ENCODE data around the gene BSN. TPM values are rescaled to one million over a fixed set of nuclear protein-coding genes. Genes with fewer than 3 reads are reported as not detected.
A peak's percentile ranks its signal among the peaks of the same experiment; 100 is the strongest.

BSN gene
- total and polyA plus RNA-seq, 2 donors (not counting 1 experiment from before 2014, with no cell fraction given), result 0.03 to 0.20 TPM

DNA sequence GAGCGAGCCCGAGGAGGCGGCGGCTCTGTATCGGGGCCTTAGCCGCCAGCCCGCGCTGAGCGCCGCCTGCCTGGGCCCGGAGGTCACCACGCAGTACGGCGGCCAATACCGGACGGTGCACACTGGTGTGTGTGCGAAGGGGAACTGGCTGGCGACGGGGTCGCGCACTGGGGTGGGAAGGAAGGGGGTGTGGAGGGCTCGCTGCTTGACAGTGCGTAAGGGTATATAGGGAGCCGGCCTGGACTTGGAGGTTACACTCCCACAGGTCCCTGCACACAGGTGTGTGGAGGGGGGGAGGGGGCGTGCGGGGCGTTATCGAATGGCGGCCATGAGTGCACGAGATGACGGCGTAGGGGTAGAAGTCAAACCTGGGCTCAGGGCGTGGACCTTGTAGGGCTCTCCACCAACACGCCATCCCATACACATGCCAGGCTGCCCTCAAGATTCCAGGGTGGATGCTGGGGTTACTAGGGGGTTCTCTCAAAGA lies 120.3 kb downstream of the BSN start:
- peak overlapping the region; percentile 98 for H3K27ac Mint-ChIP-seq
- peak overlapping the region; percentile 92 for H3K4me2 ChIP-seq (replicated peaks; ENCODE audit: low read depth, low read length, poor library complexity, severe bottlenecking)
- peaks cover 0 to 5% (median 0%) of the 10 kb centered on the region in 3 donors for H3K9me3 ChIP-seq (ENCODE audit: control extremely low read depth in 1 of 3, control insufficient read depth in 2 of 3, insufficient read depth in 1 of 3, low read length in 2 of 3)
- peak; percentile 5 for ATAC-seq (ENCODE audit: low read depth)
- H3K9me3 Mint-ChIP-seq (ENCODE audit: insufficient read depth), result no peaks in the 10 kb centered on the region
- peaks cover 20% of the 10 kb centered on the region for H3K79me2 ChIP-seq (ENCODE audit: control insufficient read depth, insufficient read depth, low read length)
- peaks cover 13 to 18% of the 10 kb centered on the region in 2 donors for H3K4me1 ChIP-seq (ENCODE audit: control insufficient read depth in 2 of 2, insufficient read depth in 2 of 2, low read length in 2 of 2)
- H3K4me3 ChIP-seq (ENCODE audit: control extremely low read depth in 1 of 5, extremely low read depth in 1 of 5, insufficient read depth in 1 of 5, low read depth in 2 of 5, low read length in 4 of 5), result peak overlapping the region; percentile 51 to 84 (median 73)
- TF ChIP-seq, protein P1, sequence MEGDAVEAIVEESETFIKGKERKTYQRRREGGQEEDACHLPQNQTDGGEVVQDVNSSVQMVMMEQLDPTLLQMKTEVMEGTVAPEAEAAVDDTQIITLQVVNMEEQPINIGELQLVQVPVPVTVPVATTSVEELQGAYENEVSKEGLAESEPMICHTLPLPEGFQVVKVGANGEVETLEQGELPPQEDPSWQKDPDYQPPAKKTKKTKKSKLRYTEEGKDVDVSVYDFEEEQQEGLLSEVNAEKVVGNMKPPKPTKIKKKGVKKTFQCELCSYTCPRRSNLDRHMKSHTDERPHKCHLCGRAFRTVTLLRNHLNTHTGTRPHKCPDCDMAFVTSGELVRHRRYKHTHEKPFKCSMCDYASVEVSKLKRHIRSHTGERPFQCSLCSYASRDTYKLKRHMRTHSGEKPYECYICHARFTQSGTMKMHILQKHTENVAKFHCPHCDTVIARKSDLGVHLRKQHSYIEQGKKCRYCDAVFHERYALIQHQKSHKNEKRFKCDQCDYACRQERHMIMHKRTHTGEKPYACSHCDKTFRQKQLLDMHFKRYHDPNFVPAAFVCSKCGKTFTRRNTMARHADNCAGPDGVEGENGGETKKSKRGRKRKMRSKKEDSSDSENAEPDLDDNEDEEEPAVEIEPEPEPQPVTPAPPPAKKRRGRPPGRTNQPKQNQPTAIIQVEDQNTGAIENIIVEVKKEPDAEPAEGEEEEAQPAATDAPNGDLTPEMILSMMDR (IDR thresholded peaks at IDR 0.05), result no peak
- TF ChIP-seq EZH2 (IDR thresholded peaks at IDR 0.05; ENCODE audit: borderline replicate concordance, insufficient read depth, low read depth, low read length, poor library complexity, severe bottlenecking), result no peak
- under 1% methylated on average over 22 of the region's 34 CpGs for WGBS (ENCODE audit: insufficient coverage)
- peak overlapping the region; percentile 77 for H3K9ac ChIP-seq (ENCODE audit: low read length)
- H4K20me1 ChIP-seq (ENCODE audit: control insufficient read depth, insufficient read depth, low read length, poor library complexity, severe bottlenecking), result peaks cover 28% of the 10 kb centered on the region
- peak overlapping the region in 1 of 2 donors; percentile 94 for H3K27ac ChIP-seq (ENCODE audit: low read length in 2 of 2)
- H3K4me3 Mint-ChIP-seq, result peak overlapping the region; percentile 99
- H2AFZ ChIP-seq (ENCODE audit: insufficient read depth, low read depth, low read length, poor library complexity, severe bottlenecking), result peak overlapping the region; percentile 92
- H3K4me1 Mint-ChIP-seq, result peaks cover 30% of the 10 kb centered on the region
- CTCF ChIA-PET, result interaction anchor here (0.6 to 1.9 kb wide), 2 partner anchors 135 to 605 kb away, joined by 3 to 6 read pairs; no protein-coding TSS in a partner anchor
- peaks cover 0 to 38% of the 10 kb centered on the region in 2 experiments for H3K36me3 ChIP-seq (replicated peaks in 1 of 2; ENCODE audit: control extremely low read depth in 1 of 2, control insufficient read depth in 1 of 2, extremely low read depth in 1 of 2, insufficient read depth in 2 of 2, low read length in 1 of 2)
- H3K27me3 ChIP-seq (replicated peaks in 1 of 4; ENCODE audit: control extremely low read depth in 1 of 4, control insufficient read depth in 3 of 4, insufficient read depth in 4 of 4, low read length in 3 of 4), result no peaks in the 10 kb centered on the region
- intact Hi-C loops (cut with micrococcal nuclease), result loop anchor here (1.0 to 5.0 kb wide), 11 partner anchors 15 to 580 kb away; partner anchors contain the start of genes AMIGO3, DAG1, GNAI2 and IP6K1
- H3K27me3 Mint-ChIP-seq, result no peaks in the 10 kb centered on the region
- no peak for DNase-seq
- POLR2A ChIA-PET, result no interaction called here

DNA sequence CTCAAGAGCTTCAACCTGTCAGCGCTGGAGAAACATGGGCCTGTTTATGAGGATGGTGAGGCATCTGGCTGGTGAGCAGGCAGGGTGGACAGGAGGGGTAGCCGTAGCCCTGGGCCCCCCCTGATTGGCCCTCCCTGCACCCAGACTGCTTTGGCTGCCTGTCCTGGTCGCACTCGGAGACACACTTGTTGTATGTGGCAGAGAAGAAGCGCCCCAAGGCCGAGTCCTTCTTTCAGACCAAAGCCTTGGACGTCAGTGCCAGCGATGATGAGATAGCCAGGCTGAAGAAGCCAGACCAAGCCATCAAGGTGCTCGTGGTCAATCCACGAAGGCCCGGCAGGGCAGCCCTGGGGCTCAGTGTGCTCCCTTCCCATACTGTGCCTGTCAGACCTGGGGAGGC lies 121.6 kb downstream of the BSN start:
- CTCF ChIA-PET, result interaction anchor here (1.9 kb wide), 1 partner anchor 136 kb away, joined by 6 read pairs; no protein-coding TSS in a partner anchor
- DNase-seq (no peak), ATAC-seq (ENCODE audit: low read depth) (no peak)
- Histone ChIP-seq H3K4me3 (ENCODE audit: control extremely low read depth in 1 of 5, extremely low read depth in 1 of 5, insufficient read depth in 1 of 5, low read depth in 2 of 5, low read length in 4 of 5) (no peak overlapping the region), H4K20me1 (ENCODE audit: control insufficient read depth, insufficient read depth, low read length, poor library complexity, severe bottlenecking) (peaks cover 34% of the 10 kb centered on the region), H3K9ac (ENCODE audit: low read length) (no peak overlapping the region), H3K9me3 (ENCODE audit: control extremely low read depth in 1 of 3, control insufficient read depth in 2 of 3, insufficient read depth in 1 of 3, low read length in 2 of 3) (peaks cover 0 to 5% (median 0%) of the 10 kb centered on the region in 3 donors), H3K36me3 (replicated peaks in 1 of 2; ENCODE audit: control extremely low read depth in 1 of 2, control insufficient read depth in 1 of 2, extremely low read depth in 1 of 2, insufficient read depth in 2 of 2, low read length in 1 of 2) (peaks cover 0 to 51% of the 10 kb centered on the region in 2 experiments), H2AFZ (ENCODE audit: insufficient read depth, low read depth, low read length, poor library complexity, severe bottlenecking) (no peak overlapping the region), H3K27ac (ENCODE audit: low read length in 2 of 2) (no peak overlapping the region), H3K4me1 (ENCODE audit: control insufficient read depth in 2 of 2, insufficient read depth in 2 of 2, low read length in 2 of 2) (peaks cover 13 to 18% of the 10 kb centered on the region in 2 donors), H3K27me3 (replicated peaks in 1 of 4; ENCODE audit: control extremely low read depth in 1 of 4, control insufficient read depth in 3 of 4, insufficient read depth in 4 of 4, low read length in 3 of 4) (no peaks in the 10 kb centered on the region), H3K4me2 (replicated peaks; ENCODE audit: low read depth, low read length, poor library complexity, severe bottlenecking) (no peak overlapping the region), H3K79me2 (ENCODE audit: control insufficient read depth, insufficient read depth, low read length) (peaks cover 20% of the 10 kb centered on the region)
- intact Hi-C loops (cut with micrococcal nuclease), result no loop called here
- peak overlapping the region; percentile 44 for H3K4me3 Mint-ChIP-seq
- no peak for TF ChIP-seq EZH2 (IDR thresholded peaks at IDR 0.05; ENCODE audit: borderline replicate concordance, insufficient read depth, low read depth, low read length, poor library complexity, severe bottlenecking)
- TF ChIP-seq, protein P1 (IDR thresholded peaks at IDR 0.05), result no peak
- 99% methylated on average over 11 of the region's 11 CpGs for WGBS (ENCODE audit: insufficient coverage)
- H3K27me3 Mint-ChIP-seq, result no peaks in the 10 kb centered on the region
- no peak overlapping the region for H3K27ac Mint-ChIP-seq
- POLR2A ChIA-PET, result no interaction called here
- H3K9me3 Mint-ChIP-seq (ENCODE audit: insufficient read depth), result no peaks in the 10 kb centered on the region
- peaks cover 30% of the 10 kb centered on the region for H3K4me1 Mint-ChIP-seq
